HG02981 (cell line): ENCODE measurements around the gene GRPEL2.

Source experiments
- ATAC-seq: cut with Tn5 transposase; IDR thresholded peaks from one replicate; pipeline ENCODE4 v1.9.1; 2021; ENCODE audit warnings: mild to moderate bottlenecking, moderate library complexity; ENCODE audit not compliant: unreplicated experiment

The GRPEL2 gene

GRCh38 chr5:149355688-149356087, 10.4 kb downstream of the GRPEL2 start:
- ATAC-seq: no peak

- ATAC-seq: no peak
Measured at GRCh38 chr5:149356391-149356790, 11.1 kb downstream of the GRPEL2 start.

- peak; percentile 100 for ATAC-seq
Measured at GRCh38 chr5:149357370-149358293, 12.3 kb downstream of the GRPEL2 start, which contains the start of gene PCYOX1L. Gene PCYOX1L (plus strand): TSS chr5:149358046. CDS start chr5:149358069, 23 bp downstream.

- ATAC-seq: peak; percentile 6
Measured at GRCh38 chr5:149358294-149358651, 13.0 kb downstream of the GRPEL2 start.

GRCh38 chr5:149358868-149359495, 13.7 kb downstream of the GRPEL2 start:
- ATAC-seq: no peak

- ATAC-seq: no peak
Measured at GRCh38 chr5:149360272-149360671, 15.0 kb downstream of the GRPEL2 start.

GRCh38 chr5:149362541-149362940, 17.2 kb downstream of the GRPEL2 start:
- ATAC-seq: no peak

- ATAC-seq: no peak
Measured at GRCh38 chr5:149363358-149363757, 18.1 kb downstream of the GRPEL2 start.

GRCh38 chr5:149363936-149364335, 18.6 kb downstream of the GRPEL2 start:
- ATAC-seq: no peak

- no peak for ATAC-seq
Measured at GRCh38 chr5:149364719-149365118, 19.4 kb downstream of the GRPEL2 start.

- ATAC-seq: no peak
Measured at GRCh38 chr5:149365418-149365817, 20.1 kb downstream of the GRPEL2 start.

GRCh38 chr5:149366169-149366729, 20.9 kb downstream of the GRPEL2 start:
- no peak for ATAC-seq

- peak; percentile 63 for ATAC-seq
Measured at GRCh38 chr5:149367249-149367971, 22.1 kb downstream of the GRPEL2 start.

- ATAC-seq: no peak
Measured at GRCh38 chr5:149367972-149368645, 22.8 kb downstream of the GRPEL2 start.

GRCh38 chr5:149370878-149371277, 25.6 kb downstream of the GRPEL2 start:
- ATAC-seq: no peak

GRCh38 chr5:149371296-149371962, 26.1 kb downstream of the GRPEL2 start:
- ATAC-seq: peak; percentile 75

- ATAC-seq: no peak
Measured at GRCh38 chr5:149372076-149372795, 26.9 kb downstream of the GRPEL2 start.

- no peak for ATAC-seq
Measured at GRCh38 chr5:149372932-149373331, 27.6 kb downstream of the GRPEL2 start.

- no peak for ATAC-seq
Measured at GRCh38 chr5:149374303-149374702, 29.0 kb downstream of the GRPEL2 start.
